Fibroblast of skin of left biceps (primary cell): ENCODE measurements around the gene ARRDC1.
"Not testable (repeated sequence)": the region's sequence is repeated elsewhere in the genome, so short reads cannot be mapped to it uniquely, and the experiment has no call there.

Experiments used
- DNase-seq, 2 experiments: peaks; one replicate each; pipeline ENCODE4 v3.0.0-alpha.2; 2013; ENCODE audit warnings: low read depth in 2 of 2

Gene ARRDC1

DNA sequence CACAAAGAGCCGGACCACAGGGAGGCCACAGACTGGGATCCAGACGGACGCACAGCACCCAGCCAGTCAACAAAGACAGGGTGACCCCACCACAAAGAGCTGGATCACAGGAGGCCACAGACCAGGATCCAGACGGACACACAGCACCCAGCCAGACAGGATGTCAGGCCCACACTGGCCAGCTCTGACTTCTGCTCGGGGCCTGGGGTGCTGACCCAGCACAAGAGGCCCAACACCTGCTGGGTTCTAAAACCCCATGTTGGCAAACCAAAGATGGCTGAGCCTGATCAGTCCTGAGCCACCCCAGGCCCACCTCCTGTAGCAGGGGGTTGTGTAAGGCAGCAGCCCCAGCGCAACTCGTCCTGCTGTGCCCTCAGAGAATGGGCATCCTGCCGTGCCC lies 21.5 kb upstream of the ARRDC1 start:
- no peak for DNase-seq

DNA sequence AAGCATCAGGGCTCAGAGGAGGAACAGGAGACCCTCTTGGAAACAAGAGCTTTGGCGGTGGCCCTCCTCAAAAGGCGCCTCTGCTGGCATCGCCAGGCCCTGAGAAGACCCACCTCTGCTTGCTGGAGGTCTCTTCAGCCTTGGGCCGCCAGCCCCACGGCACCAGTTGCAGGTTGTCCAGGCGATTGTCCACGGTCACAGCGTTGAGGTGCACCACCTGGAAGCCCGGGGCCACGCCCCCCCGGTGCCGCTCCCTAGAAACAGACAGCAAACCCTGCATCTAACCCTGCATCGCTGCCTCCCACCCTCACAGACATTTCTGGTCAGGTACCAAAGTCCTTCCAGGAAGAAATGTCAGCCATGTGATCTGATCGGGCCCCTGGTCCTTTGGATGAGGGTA lies 18.6 kb upstream of the ARRDC1 start:
- no peak for DNase-seq

DNA sequence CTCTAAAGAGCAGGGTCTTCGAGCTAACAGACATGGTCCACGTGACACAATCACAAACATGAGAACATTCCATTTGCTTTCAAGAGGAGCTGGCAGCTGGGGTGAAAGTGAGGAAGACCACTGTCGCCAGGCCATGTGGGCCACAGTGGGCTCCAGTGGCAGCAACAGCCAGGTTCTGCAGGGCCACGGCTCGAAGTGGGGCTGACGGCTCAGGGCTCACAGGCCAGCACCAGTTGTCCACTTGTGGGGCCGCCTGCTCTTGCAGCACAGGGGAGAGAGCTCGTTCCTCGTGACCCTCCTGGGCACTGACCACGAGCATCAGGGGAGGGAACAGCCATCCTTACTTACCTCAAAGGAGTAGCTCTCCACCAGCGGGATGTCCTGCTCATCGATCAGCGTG lies 17.2 kb upstream of the ARRDC1 start:
- no peak for DNase-seq

DNA sequence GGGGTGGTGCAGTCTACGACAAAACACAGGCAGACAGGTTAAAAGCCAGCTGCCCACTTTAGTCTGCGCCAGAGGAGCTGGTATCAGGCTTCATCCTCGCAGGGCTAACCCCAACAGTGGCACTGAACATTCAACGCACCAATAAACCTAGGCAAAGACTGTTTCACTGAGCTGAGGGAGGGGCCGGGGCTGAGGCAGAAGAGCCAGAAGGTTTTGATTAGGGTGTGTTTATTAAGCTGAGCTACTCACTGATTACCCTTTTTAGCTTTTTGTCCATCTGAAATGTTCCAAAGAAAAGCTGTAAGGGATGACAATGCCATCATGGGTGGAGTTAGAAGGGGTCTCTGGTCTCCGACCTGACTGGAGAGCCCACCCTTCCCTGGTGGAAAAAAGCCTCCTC lies 16.6 kb upstream of the ARRDC1 start:
- DNase-seq, result no peak

DNA sequence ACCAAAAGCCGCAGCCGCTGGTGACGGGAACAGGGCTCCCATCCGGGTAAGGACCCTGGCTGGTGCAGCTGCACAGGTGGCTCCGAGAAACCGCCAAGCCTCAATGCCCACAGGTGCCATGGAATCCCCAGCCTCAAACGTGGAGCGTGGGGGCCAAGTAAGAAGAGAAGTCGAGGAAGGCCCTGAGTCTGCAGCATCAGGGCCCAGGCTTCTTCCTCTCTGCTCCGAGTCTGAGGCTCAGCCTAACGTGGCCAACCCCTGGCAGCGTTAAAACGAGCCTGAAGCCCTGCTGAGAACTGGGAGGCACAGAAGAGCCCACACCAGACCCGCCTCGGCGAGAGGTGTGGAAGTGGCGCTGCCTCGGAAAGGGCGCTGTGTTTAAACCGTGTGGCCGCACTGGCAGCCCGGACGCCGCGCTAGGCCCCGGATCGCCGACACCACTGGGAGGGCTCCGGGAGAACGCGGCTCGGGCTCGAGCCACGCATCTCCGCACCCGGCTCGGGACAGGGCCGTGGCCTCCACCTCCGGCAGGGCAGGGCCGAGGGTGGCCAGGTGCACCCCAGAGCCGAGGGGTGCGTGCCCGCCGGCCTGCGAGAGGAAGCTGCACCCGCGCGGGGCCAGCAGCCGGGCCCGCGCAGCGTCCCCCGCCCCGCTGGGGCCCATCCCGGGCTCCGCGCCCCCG lies 15.9 kb upstream of the ARRDC1 start:
- DNase-seq, result no peak

DNA sequence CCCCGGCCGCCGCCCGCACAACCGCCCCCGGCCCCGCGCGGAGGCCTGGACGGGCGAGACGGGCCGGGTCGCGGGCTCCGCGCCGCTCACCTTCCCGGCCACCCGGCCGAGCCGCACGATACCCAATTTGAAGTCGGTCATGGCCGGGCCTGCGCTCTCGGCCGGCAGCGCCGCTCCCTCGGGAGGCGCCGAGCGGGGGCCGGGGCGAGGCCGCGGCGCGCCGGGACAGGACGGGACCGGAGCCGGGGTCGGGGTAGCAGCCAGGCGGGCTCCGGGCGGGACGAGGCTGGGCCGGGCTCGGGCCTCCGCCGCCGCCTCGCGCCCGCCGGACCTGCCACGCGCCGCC lies 15.4 kb upstream of the ARRDC1 start:
- DNase-seq, result no peak

DNA sequence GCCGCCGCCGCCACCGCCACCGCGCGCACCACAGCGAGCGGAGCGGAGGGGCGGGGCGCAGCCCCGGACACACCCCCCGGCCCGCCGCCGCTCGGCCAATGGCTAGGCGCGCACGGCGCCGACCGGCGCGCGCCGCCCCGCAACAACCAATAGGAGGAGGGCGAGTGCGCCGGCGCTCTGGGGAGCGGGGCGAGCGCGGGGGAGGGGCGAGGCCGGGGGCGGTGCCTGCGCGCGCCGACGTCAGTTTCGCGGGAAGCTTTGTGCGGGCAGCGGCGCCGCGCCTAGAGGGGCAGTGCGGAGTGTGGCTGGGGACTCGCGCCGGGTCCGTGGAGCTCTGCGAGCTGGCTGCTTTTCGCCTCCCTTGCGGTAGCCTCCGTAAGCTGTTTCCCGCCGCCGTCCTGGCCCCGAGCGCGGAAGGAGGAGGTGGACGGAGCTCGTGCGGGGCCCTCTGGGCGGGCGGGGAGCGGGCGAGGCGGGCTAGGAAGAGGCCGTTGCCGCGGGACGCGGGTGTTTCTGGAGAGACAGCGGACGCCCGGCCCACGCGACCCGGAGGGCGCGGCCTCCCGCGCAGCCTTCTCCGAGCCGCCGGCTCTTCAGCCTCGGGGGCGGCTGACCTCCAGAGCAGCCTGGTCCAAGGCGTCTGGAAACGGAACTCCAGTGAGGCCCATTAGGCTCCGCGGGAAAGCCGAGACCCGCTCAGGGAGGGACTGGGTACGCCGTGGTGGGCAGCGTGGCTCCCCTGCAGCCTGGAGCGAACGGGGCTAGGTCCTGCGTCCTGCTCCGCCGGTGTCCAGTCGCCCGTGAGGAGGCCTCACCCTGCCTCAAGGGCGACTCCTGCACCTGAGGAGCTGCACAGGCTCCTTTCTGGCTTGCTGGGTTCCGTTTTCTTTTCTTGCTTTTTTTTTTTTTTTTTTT lies 14.8 kb upstream of the ARRDC1 start, which contains the start of gene ZMYND19:
TSS of gene ZMYND19 (minus strand) at position 44 of the 915 bp plus-strand sequence. CDS start 249 bp downstream, outside the sequence.
- peak; percentile 66 to 67 for DNase-seq

DNA sequence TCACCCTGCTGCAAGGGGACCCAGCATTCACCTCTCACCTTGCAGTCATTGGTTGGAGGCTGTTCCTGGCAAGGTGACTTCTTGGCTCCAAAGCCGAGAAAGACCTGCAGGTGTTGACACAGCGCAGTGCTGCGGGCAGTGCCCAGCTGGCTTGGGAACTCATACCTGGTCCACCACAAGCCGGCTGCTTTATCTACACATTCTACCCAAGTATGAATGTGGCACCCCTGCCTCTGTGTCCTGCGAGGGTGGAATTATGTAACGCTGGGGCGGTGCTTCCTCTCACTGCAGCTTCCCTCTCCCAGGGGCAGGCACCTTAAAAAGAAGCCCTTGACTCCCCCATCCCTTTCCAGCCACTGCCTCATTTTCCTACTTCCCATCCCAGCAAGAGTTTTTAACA lies 12.7 kb upstream of the ARRDC1 start:
- DNase-seq, result no peak

DNA sequence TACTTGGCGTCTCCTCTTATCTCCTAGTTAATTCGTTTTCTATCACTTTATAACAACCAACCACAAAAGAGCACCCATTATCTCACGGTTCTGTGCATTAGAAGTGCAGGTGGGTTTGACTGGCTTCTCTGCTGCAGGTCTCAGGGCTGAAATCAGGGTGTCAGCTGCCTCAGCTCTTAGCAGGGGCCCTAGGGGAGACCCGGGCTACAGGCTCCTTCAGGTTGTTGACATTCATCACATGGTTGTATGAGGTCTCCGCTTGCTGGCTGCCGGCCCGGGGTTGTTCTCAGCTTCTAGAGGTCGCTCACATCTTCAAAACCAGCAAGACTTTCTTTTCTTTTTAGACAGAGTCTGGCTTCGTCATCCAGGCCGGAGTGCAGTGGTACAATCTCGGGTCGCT lies 12.3 kb upstream of the ARRDC1 start:
- DNase-seq, result no peak

DNA sequence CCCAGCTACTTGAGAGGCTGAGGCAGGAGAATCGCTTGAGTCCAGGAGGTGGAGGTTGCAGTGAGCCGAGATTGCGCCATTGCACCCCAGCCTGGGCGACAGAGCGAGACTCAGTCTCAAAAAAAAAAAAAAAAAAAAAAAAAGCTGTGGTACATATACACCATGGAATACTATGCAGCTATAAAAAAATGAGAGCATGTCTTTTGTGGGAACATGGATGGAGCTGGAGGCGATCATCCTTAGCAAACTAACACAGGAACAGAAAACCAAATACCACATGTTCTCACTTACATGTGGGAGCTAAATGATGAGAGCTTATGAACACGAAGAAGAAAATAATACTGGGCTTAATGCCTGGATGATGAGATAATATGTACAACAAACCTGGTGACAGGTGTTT lies 8.9 kb upstream of the ARRDC1 start:
- DNase-seq, result not testable (repeated sequence)

DNA sequence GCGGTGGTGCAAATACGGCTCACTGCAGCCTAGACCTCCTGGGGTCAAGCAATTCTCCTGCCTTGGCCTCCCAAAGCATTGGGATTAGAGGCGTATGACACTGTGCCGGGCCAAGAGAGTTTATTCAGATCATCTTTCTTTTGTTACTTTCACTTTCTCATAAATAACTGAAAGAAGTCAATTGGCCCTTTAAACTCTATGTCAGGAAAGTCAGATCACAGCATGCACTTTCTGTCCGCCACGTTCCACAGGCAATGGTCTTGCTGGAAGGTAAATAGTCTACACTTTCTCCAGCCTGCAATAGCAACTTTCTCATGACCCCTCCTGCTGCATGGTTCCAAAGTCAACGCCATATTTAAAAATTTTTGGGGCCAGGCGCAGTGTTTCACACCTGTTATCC lies 6.5 kb upstream of the ARRDC1 start:
- DNase-seq, result no peak

DNA sequence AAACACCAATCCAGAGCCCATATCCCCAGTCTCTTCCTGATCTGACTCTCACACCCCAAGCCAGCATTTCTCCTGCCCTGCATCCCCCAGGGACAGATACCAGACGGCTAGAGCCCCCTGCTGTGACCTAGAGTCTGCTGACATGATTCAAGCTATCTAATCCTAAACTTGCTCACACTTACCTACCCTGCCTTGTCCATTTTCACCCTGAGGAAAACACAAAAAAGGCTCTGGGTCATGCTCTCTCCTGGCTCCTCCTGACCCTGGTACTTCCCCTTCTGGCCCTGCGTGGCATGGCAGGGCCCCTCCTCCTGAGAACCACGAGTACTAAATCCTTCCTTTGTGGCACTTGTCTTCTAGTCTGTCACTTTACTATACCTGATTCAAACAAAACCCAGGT lies 2.8 kb upstream of the ARRDC1 start:
- no peak for DNase-seq

DNA sequence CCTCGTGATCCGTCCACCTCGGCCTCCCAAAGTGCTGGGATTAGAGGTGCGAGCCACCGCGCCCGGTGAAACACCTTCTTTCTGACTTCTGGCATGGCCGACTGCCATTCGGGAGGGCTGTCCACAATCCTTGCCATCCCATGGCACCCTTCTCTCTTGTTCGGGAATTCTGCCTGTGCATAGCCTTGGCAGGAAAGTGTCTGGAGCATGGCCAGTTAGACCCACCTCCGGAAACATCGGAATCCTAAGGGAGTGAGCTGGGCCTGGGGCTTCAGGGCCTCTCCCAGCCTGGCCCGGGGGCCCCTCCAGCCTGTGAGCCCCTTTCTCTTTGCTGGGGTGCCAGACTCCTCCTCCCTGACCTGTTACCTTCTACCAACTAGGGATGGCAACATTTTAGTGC lies 1.6 kb upstream of the ARRDC1 start:
- DNase-seq, result no peak

DNA sequence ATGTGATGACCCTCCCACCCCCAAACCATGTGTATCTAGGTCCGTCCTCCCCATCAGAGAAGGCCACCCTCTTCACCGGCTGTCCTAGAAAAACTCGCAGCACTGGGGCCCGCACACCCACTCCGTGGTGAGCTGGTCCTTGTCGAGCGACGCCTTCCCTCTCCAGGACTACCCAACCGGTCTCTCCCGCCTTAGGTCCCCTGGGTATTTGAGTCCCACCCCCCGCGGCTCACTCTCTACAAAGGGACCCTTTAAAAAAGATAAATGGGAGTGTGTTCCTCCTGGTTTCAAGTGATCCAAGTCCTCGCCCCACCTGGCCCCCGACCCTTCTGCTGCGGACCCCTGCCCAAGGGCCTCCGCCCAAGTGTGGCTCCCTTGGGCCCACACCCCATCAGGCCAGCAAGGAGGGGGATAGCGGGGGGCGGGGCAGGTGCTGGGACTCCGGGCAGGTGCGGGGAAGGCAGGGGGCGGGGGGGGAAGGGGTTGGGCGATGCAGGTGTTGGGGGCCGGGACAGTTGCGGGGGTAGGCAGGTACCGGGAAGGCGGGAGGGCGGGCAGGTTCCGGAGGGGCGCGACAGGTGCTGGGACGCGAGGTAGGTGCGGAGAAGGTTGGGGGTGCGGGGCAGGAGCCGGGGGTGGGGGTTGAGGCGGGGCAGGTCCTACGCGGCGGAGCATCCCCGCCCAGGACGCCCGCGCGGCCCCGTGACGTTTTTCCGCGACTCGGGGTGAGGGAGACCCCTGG lies 970 bp upstream of the ARRDC1 start:
- no peak for DNase-seq

DNA sequence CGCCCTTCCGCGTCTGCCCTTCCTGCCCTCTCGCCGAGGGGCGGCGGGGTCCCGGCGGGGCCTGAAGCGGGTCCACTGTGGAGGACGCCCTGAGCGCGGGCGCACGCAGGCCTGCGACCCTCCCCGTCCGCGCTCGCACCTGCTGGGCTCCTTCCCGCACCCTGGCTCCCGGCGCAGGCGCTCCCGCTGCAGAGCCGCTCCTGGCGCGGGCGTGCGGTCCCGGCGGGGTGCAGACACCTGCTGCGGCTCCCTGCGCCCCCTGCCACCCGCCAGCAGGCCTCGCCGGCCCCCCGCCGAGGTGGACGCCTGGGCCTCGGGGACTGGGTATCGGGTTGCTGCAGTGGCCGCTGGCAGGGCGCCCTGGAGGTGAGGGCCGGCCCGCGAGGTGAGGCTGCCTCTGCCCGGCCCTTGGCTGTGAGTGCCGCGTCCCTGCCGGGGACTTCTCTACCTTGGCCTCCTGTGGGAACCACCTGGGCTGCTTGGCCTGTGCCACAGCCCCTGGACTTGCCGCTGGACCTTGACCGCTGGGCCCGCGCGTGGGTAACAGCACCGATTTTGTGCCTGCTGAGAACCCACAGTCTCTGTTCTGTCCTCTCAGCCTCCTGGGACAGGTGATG lies 627 bp downstream of the ARRDC1 start:
- no peak for DNase-seq

DNA sequence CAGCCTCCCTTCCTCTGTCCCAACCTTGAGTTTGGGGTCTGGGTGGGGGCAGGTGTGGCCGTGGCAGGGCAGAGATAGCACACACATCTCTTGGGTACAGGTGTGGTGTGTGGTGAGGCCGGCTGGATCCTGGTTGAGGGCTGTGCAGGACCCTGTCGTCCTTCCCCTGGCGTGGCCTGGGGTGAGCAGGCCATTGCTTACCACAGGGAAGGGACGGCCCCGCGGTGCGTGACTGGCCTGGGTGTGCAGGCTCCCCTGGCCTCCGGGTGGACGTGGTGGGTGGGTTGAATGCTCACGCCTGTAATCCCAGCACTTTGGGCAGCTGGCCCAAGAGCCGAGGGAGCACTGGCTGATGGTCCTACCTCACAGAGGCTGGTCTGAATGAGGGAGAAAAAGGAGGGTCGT lies 1.2 kb downstream of the ARRDC1 start:
- no peak for DNase-seq

DNA sequence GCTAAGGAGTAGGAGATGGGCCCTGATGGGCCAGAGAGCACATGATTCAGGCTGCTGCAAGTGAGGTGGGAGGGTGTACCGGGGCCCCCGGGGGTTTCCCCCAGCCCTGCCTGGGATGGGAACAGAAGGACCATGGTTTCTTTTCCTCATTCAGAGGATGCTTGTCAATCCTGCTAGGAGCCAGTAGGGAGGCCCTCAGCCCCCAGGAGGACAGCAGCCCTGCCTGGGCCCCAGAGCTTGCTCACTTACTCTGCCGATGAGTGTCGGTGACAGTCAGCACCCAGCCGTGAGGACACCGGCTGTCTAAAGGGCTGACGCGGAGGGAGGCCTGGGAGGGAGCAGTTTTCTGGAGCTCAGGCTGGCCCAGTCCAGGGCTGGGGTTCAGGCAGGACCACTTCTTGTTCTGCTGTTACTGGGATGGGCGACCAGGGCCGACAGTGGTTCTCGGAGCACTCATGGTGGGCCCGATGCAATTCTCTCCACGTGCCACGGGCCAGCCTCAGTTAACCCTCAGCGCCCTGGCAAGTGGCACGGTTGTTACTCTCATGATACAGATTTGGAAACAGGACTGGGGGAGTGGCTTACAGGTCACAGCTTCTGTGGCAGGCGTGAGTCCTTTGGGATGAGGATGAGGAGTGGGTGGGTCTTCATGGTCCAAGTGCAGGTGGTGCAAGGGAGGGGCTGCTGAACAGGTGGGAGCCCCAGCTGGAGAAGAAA lies 1.8 kb downstream of the ARRDC1 start:
- no peak for DNase-seq

DNA sequence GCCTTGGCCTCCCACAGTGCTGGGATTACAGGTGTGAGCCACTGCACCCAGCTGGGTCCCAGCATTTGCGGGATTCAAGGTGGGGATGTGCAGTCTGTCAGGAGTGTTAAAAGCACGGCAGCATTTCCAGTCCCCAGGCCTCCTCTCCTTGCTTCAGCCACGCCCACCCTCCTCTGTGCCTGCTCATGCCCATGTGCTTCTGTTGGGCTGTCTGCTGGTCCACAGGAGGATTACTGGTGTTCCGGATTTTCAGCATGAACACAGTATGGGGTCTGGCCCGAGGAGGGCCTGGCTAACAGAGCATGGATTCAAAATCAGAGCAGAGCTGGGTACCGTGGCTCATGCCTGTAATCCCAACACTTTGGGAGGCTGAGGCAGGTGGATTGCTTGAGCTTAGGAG lies 5.5 kb downstream of the ARRDC1 start:
- no peak for DNase-seq

DNA sequence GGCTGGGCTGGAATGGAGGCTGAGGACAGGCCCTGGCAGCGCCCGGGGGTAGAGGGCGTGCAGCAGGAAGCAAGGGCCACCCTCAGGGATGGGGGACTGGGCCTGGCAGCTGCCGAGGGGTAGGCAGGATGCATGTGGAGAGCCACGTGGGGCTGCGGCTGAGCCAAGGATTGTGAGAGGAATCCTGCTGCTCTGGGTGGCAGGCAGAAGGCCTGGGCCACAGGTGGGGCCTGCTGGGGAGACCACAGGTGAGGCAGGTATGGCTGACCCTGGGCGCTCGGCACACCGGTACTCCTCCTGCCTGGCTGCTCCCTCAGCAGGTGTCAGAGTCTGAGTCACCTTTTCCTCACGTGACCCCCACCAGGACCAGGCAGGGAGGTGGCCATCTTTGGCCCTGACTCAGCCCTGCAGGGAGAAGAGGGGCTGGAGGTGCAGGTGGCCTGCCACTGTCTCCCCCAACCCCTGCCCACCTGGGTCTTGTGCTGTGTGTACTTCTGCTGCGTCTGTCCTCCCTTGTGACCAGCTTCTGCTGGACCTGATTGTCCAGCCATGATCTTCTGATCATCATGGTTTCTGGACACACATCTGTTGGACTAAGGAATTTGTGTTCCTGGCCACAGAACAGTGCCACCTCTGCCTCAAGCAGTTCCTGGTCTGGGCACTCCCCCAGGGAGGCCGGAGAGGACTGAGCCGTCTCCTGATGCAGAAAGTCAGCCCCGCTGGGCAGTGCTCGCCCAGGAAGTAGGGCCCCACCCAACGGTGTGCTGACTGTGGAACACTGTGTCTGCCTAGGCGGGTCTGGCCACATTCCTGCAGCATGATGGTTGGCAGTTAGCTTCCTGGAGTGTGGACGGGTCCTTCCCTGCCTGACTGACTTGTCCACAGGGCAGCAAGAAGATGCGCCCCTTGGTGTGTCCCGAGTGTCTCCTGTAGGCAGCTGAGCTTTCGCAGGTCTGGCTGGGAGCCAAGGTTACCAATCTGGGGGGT lies 6.4 kb downstream of the ARRDC1 start:
- peak in 1 of 2 experiments; percentile 4 for DNase-seq

DNA sequence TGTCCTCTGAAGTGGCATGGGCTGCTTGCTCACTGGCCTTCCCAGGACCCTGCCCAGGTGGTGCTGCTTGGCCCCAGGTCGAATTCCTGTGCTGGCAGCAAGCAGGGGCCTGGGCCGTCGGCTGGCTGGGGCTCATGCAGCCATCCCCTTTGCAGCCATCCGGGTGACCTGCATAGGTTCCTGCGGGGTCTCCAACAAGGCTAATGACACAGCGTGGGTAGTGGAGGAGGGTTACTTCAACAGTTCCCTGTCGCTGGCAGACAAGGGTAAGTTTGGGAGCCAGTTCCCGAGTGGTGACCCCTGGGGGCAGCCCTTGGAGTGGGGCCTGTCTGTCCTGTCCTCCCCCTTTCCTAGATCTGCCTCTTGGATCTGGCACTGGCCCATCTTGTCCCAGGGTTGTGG lies 7.3 kb downstream of the ARRDC1 start:
- DNase-seq, result no peak
